Heart right ventricle (tissue), 16 donors: ENCODE measurements around the gene PGAM4. TPM values are rescaled to one million over a fixed set of nuclear protein-coding genes. Genes with fewer than 3 reads are reported as not detected.
A peak's percentile ranks its signal among the peaks of the same experiment; 100 is the strongest.
"Not testable (repeated sequence)": the region's sequence is repeated elsewhere in the genome, so short reads cannot be mapped to it uniquely, and the experiment has no call there.

Experiments used
- ATAC-seq, 8 donors: fragments of 200-7000 bp; cut with Tn5 transposase; one replicate each; pipeline ENCODE4 v1.9.1; 2020; ENCODE audit warnings: mild to moderate bottlenecking in 8 of 8, moderate library complexity in 8 of 8, moderate number of reproducible peaks in 1 of 8
- DNase-seq, 2 donors: peaks; one replicate each; pipeline ENCODE4 v3.0.0-alpha.2; 2020
- H3K27ac ChIP-seq, 10 donors: fragments of 200-600 bp; sonication (generic) in 2 of 10; one replicate each; pipeline versions ENCODE4 v1.5.0 to v1.8.0; 2020 to 2022; ENCODE audit warnings: mild to moderate bottlenecking in 3 of 10
- H3K27me3 ChIP-seq, 7 donors: fragments of 200-600 bp; one replicate each; pipeline ENCODE4 v1.8.0; 2021 to 2022; ENCODE audit warnings: mild to moderate bottlenecking in 2 of 7
- H3K36me3 ChIP-seq, 9 donors: fragments of 200-600 bp; sonication (generic) in 1 of 9; one replicate each; pipeline versions ENCODE4 v1.5.0 to v1.8.0; 2020 to 2022; ENCODE audit warnings: mild to moderate bottlenecking in 2 of 9
- H3K4me1 ChIP-seq, 9 donors: fragments of 200-600 bp; sonication (generic) in 1 of 9; one replicate each; pipeline versions ENCODE4 v1.5.0 to v1.8.0; 2020 to 2022; ENCODE audit warnings: mild to moderate bottlenecking in 4 of 9
- H3K4me3 ChIP-seq, 10 donors: fragments of 200-600 bp; sonication (generic) in 2 of 10; one replicate each; pipeline versions ENCODE4 v1.5.0 to v1.8.0; 2020 to 2022; ENCODE audit warnings: mild to moderate bottlenecking in 7 of 10, moderate library complexity in 2 of 10
- H3K9me3 ChIP-seq, 11 donors: fragments of 200-600 bp in 10 of 11; sonication (generic) in 2 of 11; one replicate each; pipeline versions ENCODE4 v1.5.0 to v1.8.0; 2013 to 2022; ENCODE audit warnings: mild to moderate bottlenecking in 2 of 11, control low read depth in 1 of 11, moderate library complexity in 1 of 11
- WGBS, 2 donors: extraction: QIAGEN DNeasy Blood & Tissue Kit; methylation state at CpG; one replicate each; pipeline ENCODE4 v1.1.7; 2013; ENCODE audit warnings: inconsistent platforms in 1 of 2; 5-methylcytosine and 5-hydroxymethylcytosine counted together
- intact Hi-C, 10 donors: fragments of 100-400 bp; cut with DNase I; formaldehyde crosslinking; loops; one replicate each; pipeline versions ENCODE4 v1.11.1 to v1.14.2; 2022
- polyA plus RNA-seq, 2 donors: library from polyadenylated mRNA; stranded (reverse); fragments of 200-250 nt; gene quantifications; one replicate each; pipeline ENCODE4 v1.2.3, GENCODE V29; 2013
- total RNA-seq, 10 donors: library from RNA; stranded (reverse); fragmentation: NEBNext Ultra II Directional in 3 of 10; extraction: Animal tissue kit (Norgen Biotek cat#: 25700) in 3 of 10; gene quantifications; one replicate each; pipeline versions ENCODE4 v1.2.1 to v1.2.4, GENCODE V29; 2021 to 2023
- TF ChIP-seq, protein P1 (sequence below), 9 donors: fragments of 200-600 bp; sonication (generic) in 2 of 9; IDR thresholded peaks; one replicate each; pipeline versions ENCODE4 v1.5.0 to v1.8.0; 2021 to 2022; ENCODE audit warnings: antibody characterized with exemption in 9 of 9, mild to moderate bottlenecking in 5 of 9, moderate library complexity in 1 of 9
- donor health status: Arrhythmogenic right ventricular cardiomyopathy.
- donor health status: ischemic (EF 13 %, LVEDD 7.1; RV severe dilation, severe dysfunction).
- donor health status: healthy with polysubstance abuse.
- donor health status: DM: no; HTN: yes; CAD: no.
- donor health status: DM: no; HTN: no; CAD: no.
- donor health status: ischemic (EF 25% LVEDD 6.9; RV normal size, moderate dysfunction).
- donor health status: ischemic (EF 25% LVEDD 5.7; RV mildly dilated, moderate dysfunction).
- donor health status: healthy.
- donor health status: DM: yes; HTN: yes; CAD: no.
- donor health status: Ischemic cardiomyopathy.
- donor health status: ischemic (EF 35%, LVEDD 5.7; RV mildly dilated, moderate dysfunction).
- donor health status: nonischemic (EF 11% LVEDD 7.7; RV severe dilation, severe dysfunction).
- donor health status: DM: yes; HTN: yes; CAD: no.
- donor health status: PGD.
- donor health status: ischemic (EF 29% LVEDD 5.4; RV normal size, mild dysfunction).
- donor health status: nonischemic (EF 23%, LVEDD 6.1; RV moderate dilation, normal function).

Gene PGAM4
- total and polyA plus RNA-seq, 12 donors, result not detected

DNA sequence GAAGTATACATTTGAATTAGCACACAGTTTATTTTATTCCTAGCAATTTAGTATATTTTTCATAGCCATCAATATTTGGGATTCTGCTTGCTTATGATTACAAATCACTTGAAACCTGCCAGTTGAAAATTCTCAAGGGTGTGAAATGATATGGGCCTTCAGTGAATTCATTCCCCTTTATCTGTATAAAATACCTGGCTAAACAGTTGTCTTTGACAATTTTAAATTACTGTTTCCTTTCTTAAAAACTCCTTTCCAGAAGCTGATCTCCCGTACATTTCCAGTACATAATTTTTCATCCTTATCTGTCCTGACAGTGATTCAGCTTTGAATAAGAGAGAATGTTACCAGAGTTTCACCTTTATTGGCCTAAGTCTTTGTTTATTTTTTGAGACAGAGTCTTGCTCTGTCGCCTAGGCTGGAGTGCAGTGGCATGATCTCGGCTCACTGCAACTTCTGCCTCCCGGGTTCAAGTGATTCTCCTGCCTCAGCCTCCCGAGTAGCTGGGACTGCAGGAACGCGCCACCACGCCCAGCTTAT lies 45.0 kb downstream of the PGAM4 start:
- Histone ChIP-seq H3K36me3 (no peaks in the 10 kb centered on the region), H3K4me1 (peaks cover 0 to 5% (median 0%) of the 10 kb centered on the region in 9 donors), H3K27ac (no peak overlapping the region), H3K9me3 (peaks cover 0 to 3% (median 0%) of the 10 kb centered on the region in 11 donors), H3K27me3 (peaks cover 0 to 4% (median 0%) of the 10 kb centered on the region in 7 donors), H3K4me3 (no peak overlapping the region)
- intact Hi-C loops, result no loop called here
- ATAC-seq, result no peak
- DNase-seq, result no peak
- WGBS, 2 donors, result 94 to 98% methylated on average over 4 to 8 of the region's 8 CpGs
- TF ChIP-seq, protein P1, sequence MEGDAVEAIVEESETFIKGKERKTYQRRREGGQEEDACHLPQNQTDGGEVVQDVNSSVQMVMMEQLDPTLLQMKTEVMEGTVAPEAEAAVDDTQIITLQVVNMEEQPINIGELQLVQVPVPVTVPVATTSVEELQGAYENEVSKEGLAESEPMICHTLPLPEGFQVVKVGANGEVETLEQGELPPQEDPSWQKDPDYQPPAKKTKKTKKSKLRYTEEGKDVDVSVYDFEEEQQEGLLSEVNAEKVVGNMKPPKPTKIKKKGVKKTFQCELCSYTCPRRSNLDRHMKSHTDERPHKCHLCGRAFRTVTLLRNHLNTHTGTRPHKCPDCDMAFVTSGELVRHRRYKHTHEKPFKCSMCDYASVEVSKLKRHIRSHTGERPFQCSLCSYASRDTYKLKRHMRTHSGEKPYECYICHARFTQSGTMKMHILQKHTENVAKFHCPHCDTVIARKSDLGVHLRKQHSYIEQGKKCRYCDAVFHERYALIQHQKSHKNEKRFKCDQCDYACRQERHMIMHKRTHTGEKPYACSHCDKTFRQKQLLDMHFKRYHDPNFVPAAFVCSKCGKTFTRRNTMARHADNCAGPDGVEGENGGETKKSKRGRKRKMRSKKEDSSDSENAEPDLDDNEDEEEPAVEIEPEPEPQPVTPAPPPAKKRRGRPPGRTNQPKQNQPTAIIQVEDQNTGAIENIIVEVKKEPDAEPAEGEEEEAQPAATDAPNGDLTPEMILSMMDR (IDR thresholded peaks at IDR 0.05), result no peak

DNA sequence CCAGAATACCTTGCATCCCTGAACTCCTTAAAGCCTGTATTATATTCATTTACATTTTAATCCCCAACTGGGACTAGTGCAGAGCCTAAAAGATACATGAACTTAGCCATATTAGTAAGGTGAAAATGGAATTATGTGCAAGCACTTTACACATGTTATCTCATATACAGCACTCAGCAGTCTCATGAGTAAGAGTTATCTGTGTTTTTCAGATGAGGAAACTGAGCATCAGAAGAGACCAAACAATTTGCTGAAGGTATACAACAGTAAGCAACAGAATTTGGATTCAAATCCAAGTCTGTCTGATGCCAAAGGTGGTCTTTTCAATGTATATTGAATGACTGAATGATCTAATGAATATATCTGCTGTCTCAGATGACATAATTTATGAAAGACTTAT lies 46.7 kb downstream of the PGAM4 start:
- ATAC-seq (no peak), DNase-seq (no peak)
- TF ChIP-seq, protein P1 (IDR thresholded peaks at IDR 0.05), result no peak
- Histone ChIP-seq H3K4me3 (no peak overlapping the region), H3K27ac (no peak overlapping the region), H3K9me3 (peaks cover 0 to 3% (median 0%) of the 10 kb centered on the region in 11 donors), H3K4me1 (peaks cover 0 to 10% (median 0%) of the 10 kb centered on the region in 9 donors), H3K27me3 (peaks cover 0 to 4% (median 0%) of the 10 kb centered on the region in 7 donors), H3K36me3 (no peaks in the 10 kb centered on the region)
- intact Hi-C loops, result no loop called here

DNA sequence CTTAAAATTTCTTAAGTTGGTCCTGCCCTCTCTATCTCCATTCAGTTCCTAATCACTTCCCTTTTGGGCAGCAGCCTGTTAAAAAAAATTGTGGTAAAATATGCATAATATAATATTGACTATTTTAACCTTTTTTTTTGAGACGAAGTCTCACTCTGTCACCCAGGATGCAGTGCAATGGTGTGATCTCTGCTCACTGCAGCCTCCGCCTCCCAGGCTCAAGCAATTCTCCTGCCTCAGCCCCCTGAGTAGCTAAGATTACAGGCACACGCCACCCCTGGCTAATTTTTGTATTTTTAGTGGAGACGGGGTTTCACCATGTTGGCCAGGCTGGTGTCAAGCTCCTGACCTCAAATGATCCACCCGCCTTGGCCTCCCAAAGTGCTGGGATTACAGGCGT lies 50.1 kb downstream of the PGAM4 start:
- intact Hi-C loops, result loop anchor here in 3 of 10 donors (5.0 to 10.0 kb wide), 3 partner anchors 103 to 185 kb away; partner anchors contain the start of gene PGK1 (in 1 of the 3)

DNA sequence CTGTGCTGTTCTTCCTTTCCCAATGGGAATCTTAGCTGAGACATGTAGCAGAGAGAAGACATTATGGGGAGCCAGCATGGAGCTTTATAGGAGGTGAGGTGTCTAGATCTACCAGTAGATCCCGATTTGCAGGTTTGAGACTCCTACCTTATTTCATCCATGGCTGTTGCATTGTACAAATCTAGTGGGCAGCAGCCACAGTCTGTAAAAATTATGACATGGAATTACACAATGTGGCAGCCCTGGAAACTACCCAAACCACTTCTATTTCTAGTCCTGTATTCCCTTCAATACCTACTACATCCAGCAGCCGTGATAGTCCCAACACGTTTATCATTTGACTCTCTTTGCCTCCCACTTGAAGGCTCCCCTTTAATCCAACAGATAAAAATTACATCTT lies 50.9 kb downstream of the PGAM4 start:
- peak in 1 of 8 donors; percentile 58 for ATAC-seq
- no peak overlapping the region for H3K4me3 ChIP-seq

More for the DNA sequence above, 50.1 kb downstream of the PGAM4 start:
- DNase-seq, H3K27ac ChIP-seq, H3K27me3 ChIP-seq, H3K36me3 ChIP-seq, ATAC-seq, H3K9me3 ChIP-seq, H3K4me3 ChIP-seq: not testable (repeated sequence)
- peaks cover 0 to 19% (median 0%) of the 10 kb centered on the region in 9 donors for H3K4me1 ChIP-seq
- 86 to 87% methylated on average over 6 of the region's 6 CpGs for WGBS, 2 donors

More for the DNA sequence above, 50.9 kb downstream of the PGAM4 start:
- intact Hi-C loops, result loop anchor here in 3 of 10 donors (5.0 to 10.0 kb wide), 3 partner anchors 104 to 186 kb away; partner anchors contain the start of gene PGK1 (in 1 of the 3)
- H3K4me1 ChIP-seq, result peaks cover 0 to 19% (median 0%) of the 10 kb centered on the region in 9 donors
- peaks cover 0 to 3% (median 0%) of the 10 kb centered on the region in 11 donors for H3K9me3 ChIP-seq
- peaks cover 0 to 4% (median 0%) of the 10 kb centered on the region in 7 donors for H3K27me3 ChIP-seq
- no peak for DNase-seq
- no peak overlapping the region for H3K27ac ChIP-seq
- TF ChIP-seq, protein P1 (IDR thresholded peaks at IDR 0.05), result no peak
- H3K36me3 ChIP-seq, result no peaks in the 10 kb centered on the region
- 52 to 54% methylated on average over 3 of the region's 3 CpGs for WGBS, 2 donors

Other genes starting within 250 kb of the PGAM4 start
- gene ATRX, start 183.4 kb downstream of the PGAM4 start, total RNA-seq, result 100 to 1,000 TPM in 2 of 10 donors, 10 to 100 TPM in 8; 71.2 to 107 (median 92.4) TPM
- gene ATRX, start 183.4 kb downstream of the PGAM4 start, polyA plus RNA-seq, result 10 to 100 TPM in 1 of 2 donors, 1 to 10 TPM in 1; 8.1 to 32.6 TPM
- 10 to 100 TPM; 45.1 to 72.7 (median 52.8) TPM for gene MAGT1, start 74.2 kb downstream of the PGAM4 start, total RNA-seq
- 10 to 100 TPM; 15.7 to 45.4 TPM for gene MAGT1, start 74.2 kb downstream of the PGAM4 start, polyA plus RNA-seq
- 1,000 to 10,000 TPM in 9 of 10 donors, 100 to 1,000 TPM in 1; 915 to 1,917 (median 1,407) TPM for gene COX7B, start 70.2 kb downstream of the PGAM4 start, total RNA-seq
- gene COX7B, start 70.2 kb downstream of the PGAM4 start, polyA plus RNA-seq, result 1,000 to 10,000 TPM; 3,138 to 7,586 TPM
- 1 to 10 TPM; 4.9 to 7.6 (median 6.5) TPM for gene ATP7A, start 58.9 kb downstream of the PGAM4 start, total RNA-seq
- 1 to 10 TPM; 1.3 to 1.9 TPM for gene ATP7A, start 58.9 kb downstream of the PGAM4 start, polyA plus RNA-seq
- gene PGK1, start 134.6 kb upstream of the PGAM4 start, total RNA-seq, result 100 to 1,000 TPM; 414 to 824 (median 460) TPM
- gene PGK1, start 134.6 kb upstream of the PGAM4 start, polyA plus RNA-seq, result 100 to 1,000 TPM in 1 of 2 donors, 10 to 100 TPM in 1; 46.6 to 253 TPM
- 10 to 100 TPM; 16.4 to 27.8 (median 22.5) TPM for gene TAF9B, start 170.0 kb upstream of the PGAM4 start, total RNA-seq
- 10 to 100 TPM in 1 of 2 donors, 1 to 10 TPM in 1; 9.8 to 11.5 TPM for gene TAF9B, start 170.0 kb upstream of the PGAM4 start, polyA plus RNA-seq